PC-3 (cell line): ENCODE results near the gene CDX4. TPM values are rescaled to one million over a fixed set of nuclear protein-coding genes. Genes with fewer than 3 reads are reported as not detected.
"Not testable (repeated sequence)": the region's sequence is repeated elsewhere in the genome, so short reads cannot be mapped to it uniquely, and the experiment has no call there.

Experiments
- ATAC-seq: fragments of 200-7000 bp; cut with Tn5 transposase; 2 replicates; pipeline ENCODE4 v1.9.1; 2020; ENCODE audit warnings: mild to moderate bottlenecking, moderate library complexity
- BruUV-seq: library from RNA; stranded (reverse); fragments of 400-500 nt; replicated peaks from 2 replicates; lab custom pipeline; 2021; lab: Mats Ljungman, UMichigan
- CTCF ChIA-PET: fragments of 300-600 bp; sonication (Branson Sonifier 250); formaldehyde crosslinking; loops from one replicate; lab custom pipeline; 2022; ENCODE audit warnings: antibody characterized with exemption; lab: Charles Lee
- POLR2A ChIA-PET: fragments of 300-600 bp; sonication (Branson Sonifier 250); formaldehyde crosslinking; loops from one replicate; lab custom pipeline; 2022; ENCODE audit warnings: antibody characterized with exemption; ENCODE audit not compliant: unreplicated experiment; lab: Charles Lee
- DNase-seq: peaks from one replicate; pipeline ENCODE4 v3.0.0-alpha.2; 2015
- H2AFZ ChIP-seq: fragments of 300-600 bp; sonication (generic); 2 replicates; pipeline ENCODE4 v1.6.0; 2016; ENCODE audit warnings: antibody characterized with exemption, low read length
- H3F3A ChIP-seq: fragments of 300-600 bp; sonication (generic); one replicate; pipeline ENCODE4 v1.6.0; 2017; ENCODE audit warnings: antibody characterized with exemption, low read length, control low read depth, mild to moderate bottlenecking; ENCODE audit not compliant: unreplicated experiment
- H3K27ac ChIP-seq: fragments of 300-600 bp; sonication (generic); 2 replicates; pipeline ENCODE4 v1.5.1; 2016; ENCODE audit warnings: mild to moderate bottlenecking, low read length
- H3K27me3 ChIP-seq: fragments of 300-600 bp; sonication (generic); 2 replicates; pipeline ENCODE4 v1.6.1; 2016; ENCODE audit warnings: low read length, mixed read lengths
- H3K36me3 ChIP-seq: fragments of 300-600 bp; sonication (generic); 2 replicates; pipeline ENCODE4 v1.6.1; 2016; ENCODE audit warnings: low read depth, mixed run types, low read length, mixed read lengths
- H3K4me1 ChIP-seq: fragments of 300-600 bp; sonication (generic); 2 replicates; pipeline ENCODE4 v1.5.1; 2016; ENCODE audit warnings: low read length; ENCODE audit not compliant: insufficient read depth
- H3K4me2 ChIP-seq: fragments of 300-600 bp; sonication (generic); 2 replicates; pipeline ENCODE4 v1.6.0; 2016; ENCODE audit warnings: low read length
- H3K4me3 ChIP-seq: fragments of 300-600 bp; sonication (generic); 2 replicates; pipeline ENCODE4 v1.5.1; 2016; ENCODE audit warnings: mild to moderate bottlenecking, low read length, mixed read lengths
- H3K79me2 ChIP-seq: fragments of 300-600 bp; sonication (generic); 2 replicates; pipeline ENCODE4 v1.6.1; 2017; ENCODE audit warnings: low read length, mixed read lengths
- H3K9ac ChIP-seq: fragments of 300-600 bp; sonication (generic); 2 replicates; pipeline ENCODE4 v1.6.0; 2016; ENCODE audit warnings: mild to moderate bottlenecking, low read length
- H3K9me2 ChIP-seq: fragments of 300-600 bp; sonication (generic); replicated peaks from 2 replicates; pipeline ENCODE4 v1.6.1; 2016; ENCODE audit warnings: mixed run types, low read length, mixed read lengths
- H3K9me3 ChIP-seq: fragments of 300-600 bp; sonication (generic); 2 replicates; pipeline ENCODE4 v1.6.1; 2016; ENCODE audit warnings: low read length, mixed read lengths
- H4K20me1 ChIP-seq: fragments of 300-600 bp; sonication (generic); 2 replicates; pipeline ENCODE4 v1.6.1; 2016; ENCODE audit warnings: low read length, mixed read lengths
- CTCF ChIP-seq: fragments of 300-600 bp; sonication (generic); conservative IDR thresholded peaks from 2 replicates; pipeline ENCODE4 v1.5.1; 2017; ENCODE audit warnings: antibody characterized with exemption, low read depth, mild to moderate bottlenecking, low read length
- EZH2 ChIP-seq: fragments of 300-600 bp; sonication (generic); IDR thresholded peaks from one replicate; pipeline ENCODE4 v1.6.1; 2017; ENCODE audit warnings: antibody characterized with exemption, mild to moderate bottlenecking, low read length; ENCODE audit not compliant: unreplicated experiment
- EZH2phosphoT487 ChIP-seq: fragments of 300-600 bp; sonication (generic); IDR thresholded peaks from 2 replicates; pipeline ENCODE4 v1.6.1; 2018; ENCODE audit warnings: mild to moderate bottlenecking, antibody characterized with exemption, low read length, borderline replicate concordance
- intact Hi-C: fragments of 100-400 bp; cut with micrococcal nuclease; formaldehyde crosslinking; loops from 2 replicates; pipeline ENCODE4 v1.9.0; 2023
- total RNA-seq: library from RNA; depleted of rRNA; stranded (reverse); fragments of >200 nt; gene quantifications from 2 replicates; pipeline ENCODE4 v1.2.3, GENCODE V29; 2014; rRNA removed

Gene CDX4
- total RNA-seq, 1 experiment from 2014 or later, result not detected

GRCh38 chrX:73490661-73491060 lies 43.8 kb downstream of the CDX4 start:
- H3K36me3 ChIP-seq, result no peaks in the 10 kb centered on the region
- H4K20me1 ChIP-seq, result no peaks in the 10 kb centered on the region
- H3K4me1 ChIP-seq, result no peaks in the 10 kb centered on the region
- no peaks in the 10 kb centered on the region for H3K9me2 ChIP-seq
- TF ChIP-seq CTCF, result no peak
- no peak for TF ChIP-seq EZH2
- no peak for TF ChIP-seq EZH2phosphoT487
- no peaks in the 10 kb centered on the region for H3F3A ChIP-seq
- H3K4me3 ChIP-seq, result no peak overlapping the region
- no peak overlapping the region for H2AFZ ChIP-seq
- H3K27me3 ChIP-seq, result no peaks in the 10 kb centered on the region
- H3K4me2 ChIP-seq, result no peak overlapping the region
- no peak overlapping the region for H3K9ac ChIP-seq
- ATAC-seq (no peak), DNase-seq (no peak)
- ChIA-PET CTCF (no interaction called here), POLR2A (no interaction called here)
- H3K27ac ChIP-seq, result no peak overlapping the region
- H3K9me3 ChIP-seq, result no peaks in the 10 kb centered on the region
- no TSS peak for BruUV-seq
- intact Hi-C loops, result no loop called here
- no peaks in the 10 kb centered on the region for H3K79me2 ChIP-seq

- H3K9ac ChIP-seq, H3K4me1 ChIP-seq, H4K20me1 ChIP-seq, H3K27me3 ChIP-seq, H3K27ac ChIP-seq, ATAC-seq, H2AFZ ChIP-seq, intact Hi-C loops, H3K36me3 ChIP-seq, BruUV-seq, CTCF ChIA-PET, H3K9me3 ChIP-seq, H3K4me2 ChIP-seq, POLR2A ChIA-PET, DNase-seq, H3K4me3 ChIP-seq, H3K79me2 ChIP-seq, H3F3A ChIP-seq, H3K9me2 ChIP-seq: not testable (repeated sequence)
These were observed 45.3 kb downstream of the CDX4 start for GRCh38 chrX:73492178-73492577.

Other genes with a start within 250 kb of the CDX4 start
- gene NAP1L2, start 232.2 kb upstream of the CDX4 start, total RNA-seq, result 6.7 and 8.6 TPM in 2 replicates
- gene CHIC1, start 116.1 kb downstream of the CDX4 start, total RNA-seq, result 2.4 and 3.8 TPM in 2 replicates